Cardiac muscle cell (in vitro differentiated cells and primary cell): ENCODE data around the gene PPP1R15A. TPM values are rescaled to one million over a fixed set of nuclear protein-coding genes. Genes with fewer than 3 reads are reported as not detected.

ENCODE experiments used
- DNase-seq, 2 donors: peaks; one replicate each; pipeline versions ENCODE4 v3.0.0 to v3.0.0-alpha.2; 2010 to 2017; ENCODE audit warnings: low read depth in 1 of 2, low spot score in 1 of 2
- H3K27ac ChIP-seq: fragments of 200-600 bp; sonication (generic); 2 replicates; pipeline ENCODE4 v1.5.1; 2016
- H3K27me3 ChIP-seq: fragments of 200-600 bp; sonication (generic); 2 replicates; pipeline ENCODE4 v1.6.0; 2016; ENCODE audit warnings: control low read depth
- H3K36me3 ChIP-seq: fragments of 200-600 bp; sonication (generic); 2 replicates; pipeline ENCODE4 v1.5.1; 2016; ENCODE audit warnings: control low read depth
- H3K4me1 ChIP-seq: fragments of 200-600 bp; sonication (generic); 2 replicates; pipeline ENCODE4 v1.8.1; 2017; ENCODE audit warnings: low read depth, mild to moderate bottlenecking, mixed run types
- H3K4me3 ChIP-seq: fragments of 200-600 bp; sonication (generic); 2 replicates; pipeline ENCODE4 v1.5.1; 2016; ENCODE audit warnings: mild to moderate bottlenecking
- H3K9me3 ChIP-seq: fragments of 200-600 bp; sonication (generic); 2 replicates; pipeline ENCODE4 v1.5.1; 2017; ENCODE audit warnings: low read depth, mild to moderate bottlenecking, control low read depth
- polyA plus RNA-seq: library from polyadenylated mRNA; unstranded; fragments of >200 nt; fragmentation: Nextera tagmentation; extraction: Ambion mirVana; gene quantifications from 2 replicates; pipeline ENCODE4 v1.2.1, GENCODE V29; 2016
- total RNA-seq: library from RNA; depleted of rRNA; stranded (reverse); fragments of >200 nt; gene quantifications from 2 replicates; pipeline ENCODE4 v1.2.3, GENCODE V29; 2016
- TF ChIP-seq, protein P1 (sequence below): IDR thresholded peaks from 2 replicates; pipeline ENCODE4 v1.5.1; 2012; ENCODE audit warnings: low read depth, mild to moderate bottlenecking, low read length

Gene PPP1R15A
- total RNA-seq (54.1 and 85.1 TPM in 2 replicates), polyA plus RNA-seq (87.6 and 95.7 TPM in 2 replicates)

DNA sequence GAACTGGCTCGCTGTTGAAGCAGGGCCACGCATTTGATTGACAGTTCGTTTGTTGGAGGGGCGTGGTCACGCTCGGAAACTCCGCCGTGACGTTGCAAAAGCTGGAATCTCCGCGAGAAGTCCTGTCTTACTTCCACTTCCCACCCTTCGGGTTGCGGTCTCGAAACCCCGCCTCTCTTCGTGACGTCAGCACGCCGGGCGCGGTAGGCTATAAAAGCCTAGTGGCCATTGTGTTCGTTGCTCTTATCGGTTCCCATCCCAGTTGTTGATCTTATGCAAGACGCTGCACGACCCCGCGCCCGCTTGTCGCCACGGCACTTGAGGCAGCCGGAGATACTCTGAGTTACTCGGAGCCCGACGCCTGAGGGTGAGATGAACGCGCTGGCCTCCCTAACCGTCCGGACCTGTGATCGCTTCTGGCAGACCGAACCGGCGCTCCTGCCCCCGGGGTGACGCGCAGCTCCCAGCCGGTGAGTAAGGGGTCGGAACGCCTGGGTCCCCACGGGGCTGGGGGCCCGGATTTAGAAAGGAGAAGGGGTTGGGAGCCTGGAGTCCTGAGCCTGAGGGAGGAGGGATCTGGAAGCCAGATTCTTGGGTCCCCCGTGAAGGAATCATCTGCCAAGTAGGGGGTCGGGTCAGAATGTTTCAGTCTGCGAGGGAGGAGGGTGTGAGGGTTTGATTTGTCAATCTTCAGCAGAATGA is at the start of gene PPP1R15A:
TSS of gene PPP1R15A (plus strand) at position 240 of the 702 bp plus-strand sequence. CDS start 813 bp downstream, outside the sequence.
- Histone ChIP-seq H3K27me3 (no peaks in the 10 kb centered on the region), H3K27ac (peak within 1 kb of the TSS; percentile 99), H3K9me3 (no peaks in the 10 kb centered on the region), H3K36me3 (peaks cover 13% of the 10 kb centered on the region), H3K4me1 (peaks cover 50% of the 10 kb centered on the region), H3K4me3 (peak within 1 kb of the TSS; percentile 68)
- DNase-seq, result peak; percentile 96 to 98
- TF ChIP-seq, protein P1, sequence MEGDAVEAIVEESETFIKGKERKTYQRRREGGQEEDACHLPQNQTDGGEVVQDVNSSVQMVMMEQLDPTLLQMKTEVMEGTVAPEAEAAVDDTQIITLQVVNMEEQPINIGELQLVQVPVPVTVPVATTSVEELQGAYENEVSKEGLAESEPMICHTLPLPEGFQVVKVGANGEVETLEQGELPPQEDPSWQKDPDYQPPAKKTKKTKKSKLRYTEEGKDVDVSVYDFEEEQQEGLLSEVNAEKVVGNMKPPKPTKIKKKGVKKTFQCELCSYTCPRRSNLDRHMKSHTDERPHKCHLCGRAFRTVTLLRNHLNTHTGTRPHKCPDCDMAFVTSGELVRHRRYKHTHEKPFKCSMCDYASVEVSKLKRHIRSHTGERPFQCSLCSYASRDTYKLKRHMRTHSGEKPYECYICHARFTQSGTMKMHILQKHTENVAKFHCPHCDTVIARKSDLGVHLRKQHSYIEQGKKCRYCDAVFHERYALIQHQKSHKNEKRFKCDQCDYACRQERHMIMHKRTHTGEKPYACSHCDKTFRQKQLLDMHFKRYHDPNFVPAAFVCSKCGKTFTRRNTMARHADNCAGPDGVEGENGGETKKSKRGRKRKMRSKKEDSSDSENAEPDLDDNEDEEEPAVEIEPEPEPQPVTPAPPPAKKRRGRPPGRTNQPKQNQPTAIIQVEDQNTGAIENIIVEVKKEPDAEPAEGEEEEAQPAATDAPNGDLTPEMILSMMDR, result no peak

DNA sequence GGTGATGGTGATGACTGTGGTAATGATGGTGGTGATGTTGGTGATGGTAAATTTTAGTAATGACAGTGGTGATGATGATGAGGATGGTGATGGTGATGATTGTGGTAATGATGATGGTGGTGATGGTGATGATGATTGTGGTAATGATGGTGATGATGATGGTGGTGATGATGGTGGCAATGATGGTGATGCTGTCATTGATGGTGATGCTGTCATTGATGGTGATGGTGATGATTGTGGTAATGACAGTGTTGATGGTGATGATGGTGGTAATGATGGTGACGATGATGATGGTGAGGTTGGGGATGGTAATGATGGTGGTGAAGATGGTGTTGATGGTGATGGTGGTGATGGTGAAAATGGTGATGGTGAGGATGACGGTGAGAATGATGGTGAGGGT is 49.7 kb upstream of the PPP1R15A start:
- H3K9me3 ChIP-seq, result no peaks in the 10 kb centered on the region
- H3K4me3 ChIP-seq, result no peak overlapping the region
- no peak overlapping the region for H3K27ac ChIP-seq
- TF ChIP-seq, protein P1, result no peak
- no peak for DNase-seq
- H3K27me3 ChIP-seq, result no peaks in the 10 kb centered on the region
- no peaks in the 10 kb centered on the region for H3K36me3 ChIP-seq
- no peaks in the 10 kb centered on the region for H3K4me1 ChIP-seq

DNA sequence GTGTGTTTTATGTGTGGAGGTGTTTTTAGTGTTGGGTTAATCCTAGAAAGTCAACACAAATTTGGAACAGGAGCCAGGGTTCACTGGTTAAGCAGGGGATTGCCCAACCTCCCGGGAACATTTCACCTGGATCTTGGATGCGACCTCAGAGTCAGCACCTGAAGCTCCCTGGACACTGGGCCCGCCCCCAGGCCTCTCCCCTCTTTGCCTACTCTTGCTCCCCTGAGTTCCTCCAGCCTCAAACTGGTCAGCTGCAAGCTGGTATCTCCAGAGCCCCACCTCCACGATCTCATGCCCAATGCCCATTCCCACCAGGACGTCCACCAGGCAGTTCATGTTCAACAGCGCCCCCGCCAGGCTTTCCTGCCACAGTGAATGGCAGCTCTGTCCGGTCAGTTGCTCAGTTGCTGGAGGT is 45.6 kb upstream of the PPP1R15A start:
- Histone ChIP-seq H3K27ac (no peak overlapping the region), H3K9me3 (no peaks in the 10 kb centered on the region), H3K4me1 (peaks cover 9% of the 10 kb centered on the region), H3K36me3 (no peaks in the 10 kb centered on the region), H3K27me3 (no peaks in the 10 kb centered on the region), H3K4me3 (no peak overlapping the region)
- DNase-seq, result no peak
- TF ChIP-seq, protein P1, result peak; percentile 18

DNA sequence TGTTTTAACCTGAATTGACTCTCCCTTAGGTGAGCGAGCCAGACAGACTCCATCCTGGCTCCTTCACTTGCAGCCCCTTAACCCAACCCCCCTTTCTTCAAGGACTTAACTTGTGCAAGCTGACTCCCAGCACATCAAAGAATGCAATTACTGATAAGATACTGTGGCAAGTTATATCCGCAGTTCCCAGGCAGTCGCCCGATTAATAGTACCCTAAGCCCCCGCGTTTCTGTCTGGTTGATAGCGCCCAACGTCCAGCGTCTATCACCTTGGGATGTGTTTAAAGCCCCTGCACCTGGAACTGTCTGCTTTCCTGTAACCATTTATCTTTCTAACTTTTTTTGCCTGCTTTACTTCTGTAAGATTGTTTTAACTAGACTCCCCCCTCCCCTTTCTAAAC is 42.1 kb upstream of the PPP1R15A start:
- TF ChIP-seq, protein P1, result no peak
- Histone ChIP-seq H3K4me3 (no peak overlapping the region), H3K9me3 (no peaks in the 10 kb centered on the region), H3K36me3 (no peaks in the 10 kb centered on the region), H3K27ac (peak overlapping the region; percentile 54), H3K4me1 (peaks cover 9% of the 10 kb centered on the region), H3K27me3 (no peaks in the 10 kb centered on the region)
- DNase-seq, result peak in 1 of 2 donors; percentile 14

DNA sequence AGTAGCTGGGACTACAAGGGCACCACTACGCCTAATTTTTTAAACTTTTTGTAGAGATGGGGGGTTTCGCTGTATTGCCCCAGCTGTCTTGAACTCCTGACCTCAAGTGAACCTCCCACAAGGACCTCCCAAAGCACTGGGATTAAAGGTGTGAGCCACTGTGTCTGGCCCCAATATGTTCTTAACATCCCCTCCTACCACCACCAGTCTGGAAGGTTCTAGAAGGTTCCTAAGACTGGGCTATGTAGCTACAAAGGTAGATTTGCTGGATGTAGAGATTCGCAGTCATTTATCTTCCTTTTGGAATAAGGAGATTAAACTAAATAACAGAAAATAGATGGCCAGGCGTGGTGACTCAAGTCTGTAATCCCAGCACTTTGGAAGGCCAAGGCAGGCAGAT is 41.3 kb upstream of the PPP1R15A start:
- H3K9me3 ChIP-seq, result no peaks in the 10 kb centered on the region
- H3K4me1 ChIP-seq, result peaks cover 9% of the 10 kb centered on the region
- H3K4me3 ChIP-seq, result no peak overlapping the region
- H3K27me3 ChIP-seq, result no peaks in the 10 kb centered on the region
- TF ChIP-seq, protein P1, result no peak
- no peaks in the 10 kb centered on the region for H3K36me3 ChIP-seq
- no peak for DNase-seq
- peak overlapping the region; percentile 54 for H3K27ac ChIP-seq
